GM10847 (cell line): ENCODE data around the gene ULK4.

Source experiments
- POLR2A ChIP-seq: IDR thresholded peaks from 2 replicates; pipeline ENCODE4 v1.6.1; 2011; ENCODE audit not compliant: insufficient read length; ENCODE audit errors: extremely low read depth

The ULK4 gene

GRCh38 chr3:41652506-41652905 lies 309.4 kb downstream of the ULK4 start:
- no peak for TF ChIP-seq POLR2A

- no peak for TF ChIP-seq POLR2A
Measured at GRCh38 chr3:41651718-41652117, 310.2 kb downstream of the ULK4 start.

GRCh38 chr3:41650406-41650805 lies 311.5 kb downstream of the ULK4 start:
- no peak for TF ChIP-seq POLR2A

- no peak for TF ChIP-seq POLR2A
Measured at GRCh38 chr3:41649129-41649739, 312.7 kb downstream of the ULK4 start.

- no peak for TF ChIP-seq POLR2A
Measured at GRCh38 chr3:41640076-41640475, 321.8 kb downstream of the ULK4 start.

- no peak for TF ChIP-seq POLR2A
Measured at GRCh38 chr3:41638381-41638780, 323.5 kb downstream of the ULK4 start.

GRCh38 chr3:41632700-41633099 lies 329.2 kb downstream of the ULK4 start:
- TF ChIP-seq POLR2A: no peak

GRCh38 chr3:41630708-41631107 lies 331.2 kb downstream of the ULK4 start:
- TF ChIP-seq POLR2A: no peak

GRCh38 chr3:41629986-41630385 lies 331.9 kb downstream of the ULK4 start:
- no peak for TF ChIP-seq POLR2A

GRCh38 chr3:41629072-41629471 lies 332.8 kb downstream of the ULK4 start:
- TF ChIP-seq POLR2A: no peak

- TF ChIP-seq POLR2A: no peak
Measured at GRCh38 chr3:41627477-41628087, 334.3 kb downstream of the ULK4 start.

GRCh38 chr3:41612853-41613252 lies 349.1 kb downstream of the ULK4 start:
- TF ChIP-seq POLR2A: no peak

GRCh38 chr3:41611008-41611407 lies 350.9 kb downstream of the ULK4 start:
- no peak for TF ChIP-seq POLR2A

GRCh38 chr3:41608347-41608746 lies 353.6 kb downstream of the ULK4 start:
- TF ChIP-seq POLR2A: no peak

- TF ChIP-seq POLR2A: no peak
Measured at GRCh38 chr3:41603807-41604206, 358.1 kb downstream of the ULK4 start.

- TF ChIP-seq POLR2A: no peak
Measured at GRCh38 chr3:41602121-41602520, 359.8 kb downstream of the ULK4 start.

GRCh38 chr3:41601404-41601987 lies 360.4 kb downstream of the ULK4 start:
- no peak for TF ChIP-seq POLR2A
